ENCODE data around the gene SLC2A1. TPM values are rescaled to one million over a fixed set of nuclear protein-coding genes. Genes with fewer than 3 reads are reported as not detected.

SLC2A1 gene
- total RNA-seq, 1 experiment from 2014 or later = 83.8 TPM

DNA sequence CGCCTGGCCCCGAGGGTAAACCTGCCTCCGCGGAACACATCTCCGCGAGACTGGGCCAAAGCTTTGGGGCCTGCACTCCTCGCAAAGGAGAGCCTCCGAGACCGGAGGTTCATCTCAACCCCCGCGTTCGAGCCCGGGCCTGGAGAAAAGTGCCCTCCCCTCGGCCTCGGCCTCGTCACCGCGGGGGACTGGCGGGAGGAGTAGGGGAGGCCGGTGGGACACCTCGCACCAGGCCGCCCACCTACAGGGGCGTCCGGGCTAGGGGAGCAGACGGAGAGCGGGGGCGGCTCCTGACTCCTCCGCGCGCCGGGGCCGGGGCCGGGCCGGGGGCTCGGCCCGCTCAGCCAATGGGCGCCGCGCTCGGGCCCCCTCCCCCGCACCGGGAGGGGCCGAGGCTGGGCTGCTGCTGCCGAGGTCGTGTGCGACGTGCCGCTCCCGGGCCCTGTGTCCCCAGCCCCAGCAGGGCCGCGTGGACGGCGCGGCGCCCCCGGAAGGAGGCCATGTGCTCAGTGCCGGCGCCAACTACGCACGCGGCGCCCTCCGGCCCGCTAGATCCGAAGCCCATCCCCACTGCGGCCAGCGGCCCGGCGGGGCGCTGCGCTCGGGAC lies 684 bp downstream of the SLC2A1 start:
- H3K9me2 ChIP-seq (replicated peaks; ENCODE audit: insufficient read depth, low read length) = no peaks in the 10 kb centered on the region
- H2AFZ ChIP-seq (ENCODE audit: low read length) = no peak overlapping the region
- peak overlapping the region; percentile 99 for H3K9ac ChIP-seq (ENCODE audit: low read length)
- peak overlapping the region; percentile 99 for H3K4me3 ChIP-seq (ENCODE audit: low read length)
- H3K79me2 ChIP-seq (ENCODE audit: low read length) = peaks cover 57% of the 10 kb centered on the region
- peak overlapping the region; percentile 55 for H3K27ac ChIP-seq (ENCODE audit: low read length)
- H3K4me2 ChIP-seq (ENCODE audit: low read depth, low read length, poor library complexity, severe bottlenecking) = peak overlapping the region; percentile 97
- H3K27me3 ChIP-seq (ENCODE audit: low read length) = no peaks in the 10 kb centered on the region
- DNase-seq = peak; percentile 86
- H3K4me1 ChIP-seq (ENCODE audit: low read length) = peaks cover 68% of the 10 kb centered on the region
- no peaks in the 10 kb centered on the region for H3K9me3 ChIP-seq (ENCODE audit: low read length)
- peaks cover 23% of the 10 kb centered on the region; the same call in 1 of the 2 replicates for H3K36me3 ChIP-seq (ENCODE audit: insufficient read depth, low read length)
- peaks cover 45% of the 10 kb centered on the region for H4K20me1 ChIP-seq (ENCODE audit: insufficient read depth, low read depth, low read length)

DNA sequence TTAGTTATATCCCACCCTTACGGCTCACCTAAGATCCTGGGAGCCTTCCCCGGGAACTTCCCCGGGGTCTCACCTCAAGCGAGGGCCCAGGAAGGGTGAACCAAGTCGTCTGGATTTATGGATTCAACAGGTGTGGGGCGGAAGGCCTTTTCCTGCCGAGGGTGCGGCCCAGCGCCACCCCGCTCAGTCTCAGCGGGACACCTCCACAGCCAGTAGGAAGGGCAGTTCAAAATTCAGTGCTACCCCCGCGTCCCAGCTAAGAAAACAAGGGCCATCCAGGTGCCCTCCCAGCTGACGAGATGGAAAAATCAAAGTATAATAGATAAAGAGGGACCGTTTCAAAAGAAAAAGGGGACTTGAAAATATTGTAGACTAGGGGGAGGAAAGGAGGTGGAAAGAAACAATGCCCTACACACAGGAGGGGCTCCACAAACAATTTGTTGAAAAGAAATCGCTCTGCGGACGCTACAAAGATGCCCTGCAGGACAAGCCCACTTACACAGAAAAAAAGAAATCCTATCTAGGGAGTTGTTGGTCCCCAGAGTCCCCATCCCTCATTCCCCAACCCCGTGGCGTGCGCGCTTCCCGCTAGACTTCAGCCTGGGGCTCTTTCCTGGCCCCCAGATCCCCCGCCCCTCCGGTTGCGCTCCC lies 1.3 kb downstream of the SLC2A1 start:
- Histone ChIP-seq H4K20me1 (ENCODE audit: insufficient read depth, low read depth, low read length) (peaks cover 51% of the 10 kb centered on the region), H3K27me3 (ENCODE audit: low read length) (no peaks in the 10 kb centered on the region), H2AFZ (ENCODE audit: low read length) (no peak overlapping the region)

DNA sequence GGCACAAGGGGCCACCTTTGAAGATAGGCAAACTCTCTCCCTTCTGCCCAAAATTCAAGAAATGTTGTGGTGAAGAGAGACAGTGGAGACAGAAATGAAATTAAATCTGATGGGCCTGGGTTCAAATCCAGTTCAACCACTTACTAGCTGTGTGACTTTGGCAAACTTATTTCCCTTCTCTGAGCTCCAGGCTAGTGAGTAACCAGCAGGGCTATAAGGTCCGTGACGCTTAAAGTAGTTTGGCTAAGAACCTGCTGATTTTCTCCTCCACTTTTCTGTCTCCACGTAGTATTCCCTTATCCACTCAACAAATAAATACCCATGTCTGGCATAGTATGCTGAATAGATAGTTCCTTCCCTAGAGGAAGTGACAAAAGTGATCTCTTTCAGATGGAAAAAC lies 1.9 kb downstream of the SLC2A1 start:
- Histone ChIP-seq H3K79me2 (ENCODE audit: low read length) (peaks cover 70% of the 10 kb centered on the region), H3K4me3 (ENCODE audit: low read length) (peak overlapping the region; percentile 99), H3K9me2 (replicated peaks; ENCODE audit: insufficient read depth, low read length) (no peaks in the 10 kb centered on the region), H3K27ac (ENCODE audit: low read length) (peak overlapping the region; percentile 55), H3K9ac (ENCODE audit: low read length) (peak overlapping the region; percentile 99), H3K4me1 (ENCODE audit: low read length) (peaks cover 68% of the 10 kb centered on the region), H3K36me3 (ENCODE audit: insufficient read depth, low read length) (peaks cover 26% of the 10 kb centered on the region; the same call in 1 of the 2 replicates), H3K4me2 (ENCODE audit: low read depth, low read length, poor library complexity, severe bottlenecking) (peak overlapping the region; percentile 97), H3K27me3 (ENCODE audit: low read length) (no peaks in the 10 kb centered on the region), H2AFZ (ENCODE audit: low read length) (no peak overlapping the region), H3K9me3 (ENCODE audit: low read length) (no peaks in the 10 kb centered on the region), H4K20me1 (ENCODE audit: insufficient read depth, low read depth, low read length) (peaks cover 57% of the 10 kb centered on the region)
- no peak for DNase-seq

More for the DNA sequence above, 1.3 kb downstream of the SLC2A1 start:
- peak overlapping the region; percentile 55 for H3K27ac ChIP-seq (ENCODE audit: low read length)
- H3K4me2 ChIP-seq (ENCODE audit: low read depth, low read length, poor library complexity, severe bottlenecking) = peak overlapping the region; percentile 97
- peak overlapping the region; percentile 99 for H3K4me3 ChIP-seq (ENCODE audit: low read length)
- H3K36me3 ChIP-seq (ENCODE audit: insufficient read depth, low read length) = peaks cover 23% of the 10 kb centered on the region; the same call in 1 of the 2 replicates
- no peaks in the 10 kb centered on the region for H3K9me2 ChIP-seq (replicated peaks; ENCODE audit: insufficient read depth, low read length)
- peaks cover 68% of the 10 kb centered on the region for H3K4me1 ChIP-seq (ENCODE audit: low read length)
- peak; percentile 57 for DNase-seq
- peaks cover 64% of the 10 kb centered on the region for H3K79me2 ChIP-seq (ENCODE audit: low read length)
- H3K9me3 ChIP-seq (ENCODE audit: low read length) = no peaks in the 10 kb centered on the region
- peak overlapping the region; percentile 99 for H3K9ac ChIP-seq (ENCODE audit: low read length)

DNA sequence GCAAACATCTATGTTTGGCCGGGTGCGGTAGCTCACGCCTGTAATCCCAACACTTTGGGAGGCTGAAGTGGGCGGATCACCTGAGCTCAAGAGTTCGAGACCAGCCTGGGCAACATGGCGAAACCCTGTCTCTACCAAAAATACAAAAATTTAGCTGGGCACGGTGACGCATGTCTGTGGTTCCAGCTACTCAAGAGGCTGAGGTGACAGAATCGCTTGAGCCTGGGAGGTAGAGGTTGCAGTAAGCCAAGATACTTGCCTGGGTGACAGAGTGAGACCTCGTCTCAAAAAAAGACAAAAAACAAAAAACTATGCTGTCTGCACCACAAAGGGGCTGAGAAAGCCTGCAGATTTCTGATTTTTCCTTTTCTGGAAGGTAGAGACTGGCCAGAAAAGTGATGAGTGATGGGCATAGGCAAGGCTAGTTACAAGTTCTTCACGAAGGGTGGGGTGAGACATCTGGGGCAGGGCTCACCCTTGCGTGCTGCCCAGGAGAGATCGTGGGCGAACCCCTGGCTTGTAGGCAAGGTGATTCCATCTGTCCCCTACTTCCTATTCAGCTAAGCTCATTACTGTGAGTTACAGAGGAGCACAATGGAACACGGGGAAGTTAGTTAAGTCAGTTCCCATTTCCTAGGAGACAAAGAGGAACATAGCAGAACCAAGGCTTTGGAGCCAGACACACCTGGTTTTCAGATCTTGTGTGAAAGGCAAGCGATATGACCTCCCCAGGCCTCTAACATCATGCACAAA lies 3.2 kb downstream of the SLC2A1 start:
- no peaks in the 10 kb centered on the region for H3K27me3 ChIP-seq (ENCODE audit: low read length)
- H3K36me3 ChIP-seq (ENCODE audit: insufficient read depth, low read length) = peaks cover 31% of the 10 kb centered on the region; the same call in 1 of the 2 replicates
- peak overlapping the region; percentile 36 for H3K9ac ChIP-seq (ENCODE audit: low read length)
- DNase-seq = no peak
- H2AFZ ChIP-seq (ENCODE audit: low read length) = no peak overlapping the region
- H3K27ac ChIP-seq (ENCODE audit: low read length) = no peak overlapping the region
- peak overlapping the region; percentile 8; the same call in 1 of the 2 replicates for H3K4me3 ChIP-seq (ENCODE audit: low read length)
- peaks cover 82% of the 10 kb centered on the region for H3K79me2 ChIP-seq (ENCODE audit: low read length)
- H3K4me1 ChIP-seq (ENCODE audit: low read length) = peaks cover 69% of the 10 kb centered on the region
- no peaks in the 10 kb centered on the region for H3K9me2 ChIP-seq (replicated peaks; ENCODE audit: insufficient read depth, low read length)
- H4K20me1 ChIP-seq (ENCODE audit: insufficient read depth, low read depth, low read length) = peaks cover 70% of the 10 kb centered on the region
- no peaks in the 10 kb centered on the region for H3K9me3 ChIP-seq (ENCODE audit: low read length)
- H3K4me2 ChIP-seq (ENCODE audit: low read depth, low read length, poor library complexity, severe bottlenecking) = peak overlapping the region; percentile 41

DNA sequence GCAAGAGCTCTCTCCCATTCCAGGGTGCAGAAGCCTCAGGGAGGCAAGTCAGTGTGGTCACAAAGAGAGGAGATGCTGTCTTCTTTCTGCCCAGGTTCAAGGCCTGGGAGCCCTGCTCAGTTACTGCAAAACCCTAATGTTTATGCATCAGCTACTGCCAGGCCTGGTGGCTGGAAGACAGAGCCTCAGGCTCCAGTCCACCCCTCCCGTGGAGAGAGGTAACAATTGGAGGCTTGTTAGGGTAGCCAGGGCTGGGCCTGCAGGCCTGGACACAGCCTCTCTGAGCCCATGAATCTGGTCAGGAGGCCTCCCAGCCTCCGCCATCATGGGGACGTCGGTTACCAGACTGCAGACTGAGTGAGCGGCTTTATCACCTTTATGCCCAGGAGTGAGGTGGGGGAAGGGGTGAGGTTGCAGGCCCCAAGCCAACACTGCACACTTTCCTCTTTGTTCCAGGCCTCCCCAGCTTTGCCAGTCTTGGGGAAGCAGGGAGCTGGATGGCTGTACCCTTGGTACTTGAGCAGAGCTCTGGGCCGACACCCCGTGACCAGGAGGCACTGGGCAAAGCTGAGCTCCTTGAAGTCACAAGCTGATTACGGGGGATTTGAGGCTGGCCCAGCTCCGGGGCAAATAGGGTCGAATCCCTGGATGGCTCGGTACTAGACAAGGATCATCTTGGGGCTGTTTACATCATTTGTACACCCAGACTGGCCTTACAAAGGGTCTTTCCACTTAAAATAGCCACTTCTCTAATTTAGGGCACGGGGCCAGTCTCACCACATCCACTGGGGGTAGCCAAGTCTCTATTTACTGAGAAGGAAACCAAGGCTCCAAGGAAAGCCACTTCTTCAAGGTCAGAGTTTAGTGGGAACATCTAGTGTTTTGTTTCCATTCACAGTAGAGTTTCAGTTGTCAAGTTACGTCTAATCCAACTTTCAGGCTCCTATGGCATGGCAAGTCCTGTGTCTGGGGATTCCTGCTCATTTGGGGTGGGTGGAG lies 5.2 kb downstream of the SLC2A1 start:
- Histone ChIP-seq H3K36me3 (ENCODE audit: insufficient read depth, low read length) (peaks cover 31% of the 10 kb centered on the region; the same call in 1 of the 2 replicates), H3K9ac (ENCODE audit: low read length) (peak overlapping the region; percentile 31; the same call in 1 of the 2 replicates)

DNA sequence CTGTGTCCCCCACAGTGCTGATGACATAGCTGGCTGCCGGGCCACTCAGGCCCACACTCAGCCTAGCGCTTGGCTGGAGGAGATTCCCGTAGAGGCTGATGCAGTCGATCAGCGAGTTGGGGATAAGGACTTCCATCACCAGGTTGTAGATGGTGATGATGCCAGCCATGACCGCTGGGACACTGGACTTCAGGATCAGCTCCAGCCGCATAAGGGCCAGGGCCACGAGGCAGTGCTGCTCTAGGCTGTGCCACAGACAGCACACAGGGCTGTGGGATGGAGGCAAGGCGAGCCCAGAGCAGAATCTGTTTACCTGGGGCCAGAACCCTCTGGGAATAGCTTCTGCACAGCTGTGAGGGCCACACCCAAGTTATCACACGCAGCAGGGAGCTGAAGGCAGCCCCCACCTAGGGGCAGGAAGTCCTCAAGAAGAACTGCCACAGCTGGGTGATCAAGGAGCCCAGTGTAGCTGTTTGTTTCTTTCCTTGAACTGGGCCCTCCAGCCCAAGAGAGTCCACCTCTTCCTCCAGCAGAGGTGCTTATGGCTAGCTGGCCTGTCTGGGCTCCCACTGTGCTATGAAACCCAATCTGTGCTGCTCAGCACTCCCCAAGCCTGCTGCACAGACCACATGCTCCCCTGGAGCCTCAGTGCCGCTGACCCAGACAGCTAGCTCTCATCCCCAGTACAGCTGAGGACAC lies 6.2 kb downstream of the SLC2A1 start:
- no peak overlapping the region for H3K4me3 ChIP-seq (ENCODE audit: low read length)
- no peaks in the 10 kb centered on the region for H3K9me3 ChIP-seq (ENCODE audit: low read length)
- H3K9me2 ChIP-seq (replicated peaks; ENCODE audit: insufficient read depth, low read length) = no peaks in the 10 kb centered on the region
- H3K4me2 ChIP-seq (ENCODE audit: low read depth, low read length, poor library complexity, severe bottlenecking) = no peak overlapping the region
- H3K27me3 ChIP-seq (ENCODE audit: low read length) = no peaks in the 10 kb centered on the region
- peaks cover 88% of the 10 kb centered on the region for H3K4me1 ChIP-seq (ENCODE audit: low read length)
- H4K20me1 ChIP-seq (ENCODE audit: insufficient read depth, low read depth, low read length) = peaks cover 93% of the 10 kb centered on the region
- DNase-seq = no peak
- peak overlapping the region; percentile 31; the same call in 1 of the 2 replicates for H3K9ac ChIP-seq (ENCODE audit: low read length)
- H3K36me3 ChIP-seq (ENCODE audit: insufficient read depth, low read length) = peaks cover 29% of the 10 kb centered on the region; the same call in 1 of the 2 replicates
- H3K27ac ChIP-seq (ENCODE audit: low read length) = no peak overlapping the region
- no peak overlapping the region for H2AFZ ChIP-seq (ENCODE audit: low read length)
- H3K79me2 ChIP-seq (ENCODE audit: low read length) = peaks cover 99% of the 10 kb centered on the region

More for the DNA sequence above, 5.2 kb downstream of the SLC2A1 start:
- Histone ChIP-seq H3K27me3 (ENCODE audit: low read length) (no peaks in the 10 kb centered on the region), H3K27ac (ENCODE audit: low read length) (no peak overlapping the region), H3K79me2 (ENCODE audit: low read length) (peaks cover 99% of the 10 kb centered on the region), H3K4me3 (ENCODE audit: low read length) (no peak overlapping the region), H3K4me1 (ENCODE audit: low read length) (peaks cover 78% of the 10 kb centered on the region), H4K20me1 (ENCODE audit: insufficient read depth, low read depth, low read length) (peaks cover 87% of the 10 kb centered on the region), H2AFZ (ENCODE audit: low read length) (no peak overlapping the region), H3K4me2 (ENCODE audit: low read depth, low read length, poor library complexity, severe bottlenecking) (no peak overlapping the region), H3K9me3 (ENCODE audit: low read length) (no peaks in the 10 kb centered on the region), H3K9me2 (replicated peaks; ENCODE audit: insufficient read depth, low read length) (no peaks in the 10 kb centered on the region)
- DNase-seq = no peak

DNA sequence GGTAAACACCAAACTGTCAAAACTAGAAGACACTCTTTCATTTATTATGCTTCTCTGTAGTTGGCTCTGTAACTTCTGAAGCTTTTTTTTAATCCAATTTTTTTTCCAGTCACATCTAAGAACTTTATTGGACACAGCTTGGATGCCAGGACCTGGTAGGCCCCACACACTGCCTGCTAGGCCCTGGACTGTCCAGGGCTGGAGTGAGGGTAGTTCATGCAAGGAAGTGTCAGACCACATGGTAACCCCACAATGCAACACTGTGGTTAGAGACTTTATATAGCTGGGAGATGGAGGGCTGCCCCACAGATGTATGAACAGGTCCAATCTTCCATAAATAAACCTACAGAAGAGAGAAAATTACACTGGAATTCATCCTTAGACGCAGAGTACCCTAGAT lies 7.1 kb downstream of the SLC2A1 start:
- Histone ChIP-seq H3K9me3 (ENCODE audit: low read length) (no peaks in the 10 kb centered on the region), H3K79me2 (ENCODE audit: low read length) (peaks cover 99% of the 10 kb centered on the region), H3K27me3 (ENCODE audit: low read length) (no peaks in the 10 kb centered on the region), H3K9ac (ENCODE audit: low read length) (no peak overlapping the region), H3K4me2 (ENCODE audit: low read depth, low read length, poor library complexity, severe bottlenecking) (no peak overlapping the region), H4K20me1 (ENCODE audit: insufficient read depth, low read depth, low read length) (peaks cover 93% of the 10 kb centered on the region), H3K4me1 (ENCODE audit: low read length) (peaks cover 89% of the 10 kb centered on the region), H3K27ac (ENCODE audit: low read length) (no peak overlapping the region), H3K36me3 (ENCODE audit: insufficient read depth, low read length) (peaks cover 22% of the 10 kb centered on the region; the same call in 1 of the 2 replicates), H3K9me2 (replicated peaks; ENCODE audit: insufficient read depth, low read length) (no peaks in the 10 kb centered on the region), H2AFZ (ENCODE audit: low read length) (no peak overlapping the region), H3K4me3 (ENCODE audit: low read length) (no peak overlapping the region)
- DNase-seq = no peak
